ENCODE data around the gene GPALPP1.
A peak's percentile ranks its signal among the peaks of the same experiment; 100 is the strongest.
"Not testable (repeated sequence)": the region's sequence is repeated elsewhere in the genome, so short reads cannot be mapped to it uniquely, and the experiment has no call there.

Gene GPALPP1
- 57.9 to 62.9 reads per million in 2 donors for total RNA-seq

- peak; percentile 38 for DNase-seq
Measured at GRCh38 chr13:44989071-44989889, at the start of gene GPALPP1, which contains the start of gene NUFIP1. Gene GPALPP1 (plus strand): TSS chr13:44989538. CDS start chr13:44989655, 117 bp downstream. Gene NUFIP1 (minus strand): TSS chr13:44989471. CDS start chr13:44989436, 35 bp downstream.

- not testable (repeated sequence) for DNase-seq
Measured at GRCh38 chr13:44943411-44943810, 45.9 kb upstream of the GPALPP1 start.

- no peak for DNase-seq
Measured at GRCh38 chr13:44951184-44951583, 38.2 kb upstream of the GPALPP1 start.

DNA sequence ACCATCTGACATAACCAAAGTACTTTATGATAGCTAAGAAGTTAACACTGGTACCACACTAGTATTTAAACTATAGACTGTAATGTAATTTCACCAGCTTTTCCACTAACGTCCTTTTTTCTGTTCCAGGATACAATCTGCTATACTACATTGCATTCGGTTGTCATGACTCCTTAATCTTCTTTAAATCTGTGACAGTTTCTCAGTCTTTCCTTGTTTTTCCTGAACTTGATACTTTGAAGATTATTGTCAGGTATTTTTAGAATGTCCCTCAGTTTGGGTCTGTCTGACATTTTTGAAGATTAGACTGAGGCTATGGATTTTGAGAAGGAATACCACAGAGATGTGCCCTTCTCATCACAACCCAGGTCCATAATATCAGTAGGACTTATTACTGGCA is 36.7 kb upstream of the GPALPP1 start:
- DNase-seq, result no peak

- no peak for DNase-seq
Measured at GRCh38 chr13:44954224-44954623, 35.1 kb upstream of the GPALPP1 start.

DNA sequence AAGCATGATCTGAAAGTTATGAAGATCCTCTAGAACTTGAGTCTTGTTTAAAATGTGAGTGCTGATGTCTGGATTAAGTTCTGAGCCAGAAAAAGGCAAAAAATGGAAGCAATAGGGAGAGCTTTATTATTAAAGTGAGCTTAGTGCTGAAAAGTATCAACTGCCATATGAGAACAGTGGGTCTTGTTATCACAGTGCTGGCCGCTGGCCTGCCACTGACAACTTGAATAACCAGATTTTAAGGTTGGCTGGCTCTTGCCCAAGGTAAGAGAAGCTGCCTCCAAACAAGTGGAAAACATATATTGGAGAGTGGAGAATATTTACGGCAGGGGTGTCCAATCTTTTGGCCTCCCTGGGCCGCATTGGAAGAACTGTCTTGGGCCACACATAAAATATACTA is 33.9 kb upstream of the GPALPP1 start:
- DNase-seq, result no peak

DNA sequence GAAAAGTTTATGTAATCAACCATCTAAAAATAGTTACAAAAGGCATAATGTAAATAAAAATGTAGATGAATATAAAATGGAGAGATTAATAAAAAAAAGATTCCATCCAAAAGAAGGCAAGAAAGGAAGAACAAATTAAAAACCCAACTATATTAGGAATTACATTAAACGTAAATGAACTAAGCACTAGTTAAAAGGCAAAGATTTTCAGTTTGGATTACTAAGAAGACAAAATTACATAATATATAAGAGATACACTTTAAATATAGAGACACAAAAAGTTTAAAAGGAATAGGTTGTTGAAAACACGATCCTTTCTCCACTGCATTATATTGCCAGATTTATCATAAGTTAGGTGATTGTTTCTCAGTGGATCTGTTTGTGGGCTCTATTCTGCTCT is 27.3 kb upstream of the GPALPP1 start:
- DNase-seq, result no peak

GRCh38 chr13:44967704-44968433 is 21.5 kb upstream of the GPALPP1 start:
- DNase-seq, result no peak

GRCh38 chr13:44968434-44968815 is 20.9 kb upstream of the GPALPP1 start:
- DNase-seq, result no peak

- DNase-seq, result no peak
Measured at GRCh38 chr13:44969551-44970484, 19.5 kb upstream of the GPALPP1 start.

DNA sequence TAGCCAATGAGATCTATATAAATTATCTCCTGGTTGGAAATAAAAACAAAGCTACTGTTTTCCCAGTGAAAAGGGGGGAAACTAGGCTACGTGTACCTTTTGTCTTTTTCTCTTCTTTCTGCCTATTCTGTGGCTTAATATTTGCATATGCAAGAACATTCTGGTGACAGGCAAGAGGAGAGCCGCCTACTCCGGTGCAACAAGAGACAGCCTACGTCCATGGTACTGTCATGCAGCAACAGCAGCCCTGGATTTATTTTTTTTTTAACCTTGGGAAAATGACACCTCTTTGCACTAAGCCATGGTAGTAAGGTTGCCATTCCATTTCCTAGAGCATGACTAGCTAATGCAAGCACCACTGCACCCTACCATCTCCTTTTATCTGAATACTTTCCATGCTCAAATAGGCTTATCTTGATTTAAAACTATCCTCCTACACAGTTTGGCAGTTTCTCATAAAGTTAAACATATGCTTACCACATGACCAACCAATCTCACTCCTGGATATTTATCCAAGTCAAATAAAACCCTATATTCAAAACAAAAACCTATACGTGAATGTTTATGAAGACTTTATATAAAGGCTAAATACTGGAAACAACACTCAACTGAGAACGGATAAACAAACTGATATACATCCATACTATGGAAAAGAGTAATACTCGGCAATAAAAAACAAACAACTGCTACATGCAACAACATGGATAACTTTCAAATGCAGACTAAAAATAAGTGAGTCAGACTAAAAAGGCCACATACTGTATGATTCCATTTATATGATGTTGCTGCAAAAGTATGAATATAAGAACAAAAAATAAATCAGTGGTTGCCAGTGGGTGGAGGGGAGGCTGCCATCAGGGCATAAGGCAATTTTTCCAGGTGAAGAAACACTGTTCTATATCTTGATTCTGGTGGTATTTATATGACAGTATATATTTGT is 17.4 kb upstream of the GPALPP1 start:
- no peak for DNase-seq

DNA sequence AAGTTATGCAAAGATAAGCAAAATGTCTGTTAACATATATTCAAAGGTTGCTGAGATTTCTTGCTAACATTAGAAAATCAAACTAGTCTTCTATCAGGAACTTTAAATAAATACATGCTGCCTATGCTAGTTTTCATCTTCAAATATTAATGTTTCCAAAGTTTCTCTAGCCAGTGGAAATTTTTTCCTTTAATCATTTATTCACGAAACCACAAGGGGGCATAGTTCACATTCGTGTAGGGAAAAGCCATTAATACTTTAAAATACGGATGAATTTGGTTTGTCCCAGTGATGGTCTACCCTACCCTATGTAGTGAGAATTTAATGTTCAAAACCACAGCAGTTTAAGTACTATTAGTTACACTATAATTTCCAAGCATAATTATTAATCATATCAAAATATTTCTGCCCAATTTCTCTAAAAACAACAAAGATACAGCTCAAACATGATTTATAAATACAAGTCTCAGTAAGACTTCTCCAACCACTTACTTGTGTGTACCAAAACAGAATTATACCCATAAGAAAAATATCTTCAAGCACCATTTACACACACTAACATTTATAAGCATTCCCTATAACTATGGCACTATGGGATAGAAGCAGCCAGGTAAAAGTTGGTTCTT is 16.3 kb upstream of the GPALPP1 start:
- DNase-seq, result no peak

DNA sequence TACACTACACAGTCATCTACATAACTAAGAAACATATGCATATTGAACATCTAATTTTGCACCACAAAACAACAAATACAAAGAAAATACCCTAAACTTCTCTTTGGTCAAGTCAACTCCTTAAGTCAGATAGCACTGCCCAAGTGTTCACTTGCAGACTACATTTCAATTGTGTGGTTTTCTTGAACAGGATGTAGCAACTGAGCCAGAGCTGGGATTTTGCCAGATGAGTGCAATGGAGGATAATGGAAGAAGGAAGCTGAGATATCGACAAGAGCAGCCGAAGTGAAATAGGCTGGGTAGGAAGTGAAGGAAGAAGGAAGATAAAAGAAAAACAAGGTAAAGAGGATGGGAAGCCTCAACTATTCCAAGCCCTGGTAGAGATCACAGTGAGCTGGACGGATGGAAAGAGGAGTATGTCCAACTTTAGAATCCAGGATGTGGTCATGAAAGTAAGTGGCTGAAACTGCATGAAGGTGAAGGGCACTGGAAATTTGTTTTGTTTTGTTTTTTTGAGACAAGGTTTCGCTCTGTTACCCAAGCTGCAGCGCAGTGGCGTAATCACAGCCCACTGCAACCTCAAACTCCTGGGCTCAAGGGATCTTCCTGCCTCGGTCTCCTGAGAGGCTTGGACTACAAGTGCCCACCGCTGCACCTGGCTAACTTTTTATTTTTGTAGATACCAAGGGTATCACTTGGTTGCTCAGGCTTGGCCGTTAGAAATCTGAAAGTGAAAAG is 15.1 kb upstream of the GPALPP1 start:
- no peak for DNase-seq

DNA sequence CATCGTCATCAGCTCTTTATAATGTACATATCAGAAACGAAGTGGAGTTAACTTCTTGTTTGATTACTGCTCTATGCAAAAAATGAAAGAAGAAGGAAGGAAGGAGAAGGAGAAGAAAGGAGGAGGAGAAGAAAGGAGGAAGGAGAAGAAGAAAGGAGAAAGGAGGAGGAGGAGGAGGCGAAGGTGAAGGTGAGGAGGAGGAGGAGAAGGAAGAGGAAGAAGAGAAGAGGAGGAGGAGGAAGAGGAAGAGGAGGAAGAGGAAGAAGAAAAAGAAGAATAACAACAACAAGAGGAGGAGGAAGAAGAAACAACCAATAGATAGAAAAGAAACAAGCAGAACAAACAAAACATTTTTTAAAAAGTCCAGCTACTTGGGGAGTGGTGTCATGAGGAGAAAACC is 13.1 kb upstream of the GPALPP1 start:
- DNase-seq, result no peak

DNA sequence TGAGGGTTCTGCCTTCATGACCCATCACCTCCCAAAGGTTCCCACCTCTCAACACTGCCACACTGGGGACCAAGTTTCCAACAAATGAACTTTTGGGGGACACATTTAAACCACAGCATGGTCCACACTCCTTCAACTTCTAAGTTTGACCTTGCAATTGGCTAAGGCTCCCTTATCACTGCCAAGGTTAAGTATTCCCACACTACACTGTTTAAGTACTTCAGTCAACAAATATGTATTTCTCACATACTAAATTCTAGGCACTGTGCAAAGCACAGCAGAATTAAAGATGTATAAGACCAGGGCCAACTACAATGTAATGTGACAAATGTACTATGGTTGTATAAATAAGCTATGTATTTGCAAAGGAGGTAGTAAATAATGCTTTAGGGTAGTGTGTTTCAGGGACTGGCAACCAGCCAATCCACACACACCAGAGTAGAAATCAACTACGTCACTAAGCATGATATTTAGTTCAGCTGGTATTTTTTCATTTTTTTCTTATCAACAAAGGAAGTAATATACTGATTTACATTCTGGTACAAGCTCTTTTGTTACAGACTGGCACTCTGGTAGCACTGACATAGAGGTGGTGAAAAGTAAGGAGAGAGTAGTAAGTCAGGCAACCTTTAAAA is 12.3 kb upstream of the GPALPP1 start:
- no peak for DNase-seq

- no peak for DNase-seq
Measured at GRCh38 chr13:44978328-44978727, 11.0 kb upstream of the GPALPP1 start.

GRCh38 chr13:44989941-44990340 is 603 bp downstream of the GPALPP1 start:
- DNase-seq, result no peak

DNA sequence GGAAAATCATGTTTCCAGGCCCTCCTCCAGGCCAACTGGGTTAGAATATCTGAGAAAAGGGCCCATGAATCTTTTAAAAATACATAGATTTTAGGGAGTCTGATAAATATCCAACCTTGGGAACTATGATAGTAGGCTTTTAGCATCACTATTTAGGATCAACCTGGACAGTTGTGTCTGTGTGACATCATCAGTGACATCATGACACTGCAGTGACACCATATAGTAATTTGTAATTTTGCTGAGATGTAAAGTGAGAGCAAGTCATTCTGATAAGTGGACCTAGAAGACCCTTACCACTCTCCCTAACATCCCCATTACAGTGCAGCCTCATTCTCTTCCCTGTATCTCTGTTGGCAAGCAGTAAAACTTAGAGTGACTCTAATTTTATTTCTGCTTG is 14.1 kb downstream of the GPALPP1 start:
- no peak for DNase-seq

GRCh38 chr13:45004096-45004495 is 14.8 kb downstream of the GPALPP1 start:
- DNase-seq, result no peak

GRCh38 chr13:45007225-45007624 is 17.9 kb downstream of the GPALPP1 start:
- DNase-seq, result no peak
